Measurements from ENCODE around the gene CDC20.
"Not testable (repeated sequence)": the region's sequence is repeated elsewhere in the genome, so short reads cannot be mapped to it uniquely, and the experiment has no call there.

Gene CDC20

DNA sequence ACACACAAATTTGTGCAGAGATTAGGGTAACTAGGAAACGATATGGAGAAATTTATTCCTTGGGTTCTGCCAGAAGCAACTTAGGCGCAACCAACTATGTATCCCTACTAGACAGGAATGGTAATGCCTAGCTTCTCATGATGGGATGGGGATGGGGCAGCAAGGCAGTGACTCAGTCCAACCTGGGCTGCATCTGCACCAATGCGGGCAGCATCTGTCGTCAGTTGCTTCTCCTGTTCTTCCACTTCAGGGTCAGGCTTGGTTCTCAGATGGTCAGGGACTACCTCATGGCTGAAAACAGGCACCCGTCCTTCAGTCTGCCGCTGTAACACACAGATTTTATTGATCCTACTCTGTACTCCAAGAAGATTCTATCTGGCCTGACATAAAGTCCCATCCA lies 27.9 kb downstream of the CDC20 start:
- DNase-seq = no peak

DNA sequence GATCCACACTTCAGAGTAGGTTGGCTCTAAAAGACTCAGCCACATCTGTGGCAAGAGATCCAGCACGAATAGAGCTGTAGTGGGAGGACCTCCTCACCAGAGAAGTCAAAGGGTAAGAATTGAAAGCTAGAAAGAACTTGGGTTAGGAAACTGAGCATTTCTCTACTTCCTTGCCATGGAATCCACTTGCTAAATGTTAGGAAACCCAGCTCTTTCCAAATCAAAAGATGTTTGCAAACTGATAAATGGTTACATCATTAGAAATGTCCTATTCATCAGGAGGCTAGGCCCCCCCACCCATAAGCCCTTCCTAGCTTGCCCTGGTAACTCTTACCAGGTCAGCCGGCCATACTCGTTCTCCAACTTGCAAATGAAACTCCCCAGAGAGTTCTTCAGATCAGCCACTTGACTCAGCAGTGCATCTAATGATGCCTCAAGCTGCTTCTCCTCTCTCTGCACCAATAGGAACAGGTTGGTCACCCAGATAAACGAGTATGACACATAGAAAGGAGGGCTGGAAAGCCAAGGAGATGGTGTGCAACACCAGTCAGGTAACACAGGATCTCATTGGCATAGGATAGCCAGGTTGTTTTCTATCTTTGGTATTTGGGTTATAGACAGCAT lies 29.3 kb downstream of the CDC20 start:
- DNase-seq = no peak

DNA sequence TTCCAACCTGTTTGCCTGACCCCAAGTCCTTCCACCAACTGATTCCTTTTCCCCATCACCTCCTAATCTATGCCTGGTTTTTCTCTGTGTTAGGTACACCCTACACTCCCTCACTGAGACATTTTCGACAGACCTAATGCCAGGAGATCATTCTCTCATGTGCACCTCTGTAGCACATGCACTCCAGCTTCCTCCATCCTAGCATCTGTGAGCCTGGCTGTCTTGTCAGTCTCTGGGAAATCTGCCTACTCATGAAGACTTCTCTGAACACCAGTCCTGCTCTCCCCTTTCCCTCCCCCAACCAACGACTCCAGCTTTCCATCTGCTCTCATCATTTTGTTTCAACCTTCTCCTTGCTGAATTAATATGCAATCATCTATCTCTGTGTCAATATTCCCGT lies 29.8 kb downstream of the CDC20 start:
- no peak for DNase-seq

DNA sequence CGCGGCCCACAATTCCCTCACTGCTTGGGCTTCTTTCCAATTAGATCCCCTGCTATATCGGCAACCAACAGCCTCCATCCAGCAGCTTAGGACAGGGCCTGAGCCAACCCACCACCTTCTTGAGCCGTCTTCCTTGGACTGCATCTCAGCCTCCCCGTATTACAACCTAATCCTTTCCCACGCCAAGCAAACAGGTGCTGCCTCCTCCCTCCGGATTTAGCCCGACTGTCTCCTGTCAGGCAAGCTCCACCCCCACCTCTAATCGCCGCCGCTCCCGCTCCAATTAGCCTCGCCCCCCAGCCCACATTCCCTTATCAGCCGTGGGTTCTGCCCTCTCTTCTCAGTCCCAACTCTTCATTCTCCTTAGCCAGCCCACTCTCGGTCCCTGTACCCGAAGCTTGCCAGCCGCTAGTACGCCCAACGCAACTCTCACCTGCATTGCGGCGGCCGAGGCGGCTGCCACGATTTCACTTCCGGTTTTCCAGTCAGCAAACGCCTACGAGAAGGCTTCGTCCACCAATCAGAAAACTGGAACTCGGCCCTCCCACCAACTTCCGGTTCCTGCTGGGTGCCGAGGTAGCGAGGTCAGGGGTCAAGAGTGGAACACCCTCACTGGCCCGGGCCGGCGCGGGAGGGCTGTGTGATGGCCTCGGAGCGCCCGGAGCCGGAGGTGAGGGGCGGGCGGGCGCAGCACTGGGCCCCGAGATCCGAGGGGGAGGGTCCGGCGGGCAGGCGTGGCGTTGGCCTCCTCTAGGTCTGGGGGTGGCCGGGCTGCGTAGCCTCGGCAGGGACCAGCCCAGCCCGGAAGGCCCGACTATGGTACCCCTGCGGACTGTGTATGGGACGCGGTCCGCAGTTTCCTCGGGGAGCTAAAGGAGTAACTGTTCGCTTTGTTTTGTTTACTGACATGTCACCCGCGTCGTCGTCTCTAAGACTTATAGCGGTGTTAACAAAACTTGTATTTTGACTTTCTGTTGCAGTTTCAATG lies 30.8 kb downstream of the CDC20 start, which contains the start of the genes MED8 and SZT2:
MED8 (minus strand) TSS at position 475 of the 988 bp plus-strand sequence; CDS start at position 439, 36 bp downstream.
SZT2 (plus strand) TSS at position 574 of the 988 bp plus-strand sequence; CDS start at position 644, 70 bp downstream.
- peak; percentile 95 for DNase-seq

GRCh38 chr1:43392702-43393101 lies 33.9 kb downstream of the CDC20 start:
- DNase-seq = no peak

DNA sequence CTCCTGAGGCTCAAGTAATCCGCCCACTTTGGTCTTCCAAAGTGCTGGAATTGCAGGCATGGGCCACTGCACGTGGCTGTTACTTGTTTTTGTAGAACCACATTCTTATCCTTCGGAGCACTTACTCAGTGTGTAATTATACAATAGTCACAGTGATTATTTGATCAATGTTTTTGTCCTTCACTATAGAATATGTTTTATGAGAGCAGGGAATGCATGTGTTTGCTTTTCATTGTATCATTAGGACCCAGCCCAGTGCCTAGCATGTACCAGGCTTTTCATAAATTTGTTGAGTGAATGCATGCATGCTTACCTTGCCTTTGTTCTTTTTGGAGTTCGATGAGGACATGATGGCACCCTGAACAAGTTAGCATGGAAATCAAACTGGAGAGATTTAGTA lies 36.7 kb downstream of the CDC20 start:
- no peak for DNase-seq

DNA sequence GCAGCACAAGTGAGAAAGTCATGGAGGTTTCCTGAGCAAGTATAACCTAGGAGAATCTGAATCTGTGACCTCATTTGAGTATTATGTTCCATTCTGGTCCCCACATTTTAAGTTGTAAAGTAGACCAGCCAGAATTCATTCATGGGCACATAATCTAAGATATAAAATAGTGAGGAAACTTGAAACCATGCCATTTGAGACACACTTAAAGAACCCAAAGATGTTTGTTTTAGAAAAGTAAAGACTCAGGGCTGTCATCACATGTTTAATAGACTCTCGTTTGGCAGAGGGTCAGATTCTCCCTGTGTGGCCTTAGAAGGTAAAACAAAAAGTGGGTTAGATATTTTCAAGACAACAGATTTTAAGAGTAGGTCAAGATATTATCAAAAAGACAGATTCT lies 37.3 kb downstream of the CDC20 start:
- no peak for DNase-seq

- DNase-seq = no peak
Measured at GRCh38 chr1:43398227-43398626, 39.4 kb downstream of the CDC20 start.

DNA sequence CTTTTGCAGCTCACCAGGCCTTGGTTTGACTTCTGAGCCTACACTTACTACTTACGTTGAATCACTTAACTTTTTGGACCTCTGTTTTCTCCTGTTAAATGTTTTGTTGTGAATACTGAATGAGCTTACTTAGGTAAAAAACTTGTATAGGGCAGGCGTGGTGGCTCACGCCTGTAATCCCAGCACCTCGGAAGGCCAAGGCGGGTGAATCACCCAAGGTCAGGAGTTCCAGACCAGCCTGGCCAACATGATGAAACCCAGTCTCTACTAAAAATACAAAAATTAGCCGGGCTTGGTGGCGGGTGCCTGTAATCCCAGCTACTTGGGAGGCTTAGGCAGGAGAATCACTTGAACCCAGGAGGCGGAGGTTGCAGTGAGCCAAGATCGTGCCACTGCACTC lies 41.7 kb downstream of the CDC20 start:
- DNase-seq = not testable (repeated sequence)

DNA sequence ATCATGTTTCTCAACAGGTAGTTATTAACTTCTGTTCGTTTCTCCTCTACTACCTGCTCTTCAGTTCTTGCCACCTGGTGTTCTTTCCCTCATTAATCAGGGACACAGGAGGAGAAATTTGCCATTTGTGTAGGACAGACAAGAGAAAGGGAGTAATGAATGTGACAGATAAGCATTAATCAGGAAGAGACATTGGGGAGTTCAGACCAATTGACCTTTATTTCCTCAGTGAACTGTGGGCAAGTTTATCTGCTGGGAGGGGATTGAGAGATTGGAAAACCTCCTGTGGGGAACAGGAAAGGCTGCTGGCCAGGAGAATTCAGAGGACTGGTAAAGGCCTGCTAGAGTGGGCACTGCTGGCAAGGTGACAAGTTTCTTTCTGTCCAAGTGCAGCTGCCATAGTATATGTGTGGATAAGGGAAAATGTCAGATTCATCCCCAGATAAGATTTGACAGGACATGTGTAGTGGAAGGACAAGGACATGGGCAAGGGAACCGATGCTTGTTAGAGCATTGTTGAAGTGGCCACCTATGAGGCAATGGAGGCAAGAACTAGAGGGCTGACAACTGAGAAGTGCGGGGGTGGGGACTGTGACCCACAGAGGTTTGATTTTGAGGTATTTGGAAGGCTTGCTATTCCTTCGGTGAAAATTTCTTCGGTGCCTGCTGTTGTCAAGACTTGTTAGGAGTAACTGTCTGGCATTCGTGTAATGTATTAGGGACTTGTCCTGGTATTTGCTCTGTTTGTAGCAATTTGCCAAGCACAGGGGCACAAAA lies 43.5 kb downstream of the CDC20 start:
- no peak for DNase-seq

DNA sequence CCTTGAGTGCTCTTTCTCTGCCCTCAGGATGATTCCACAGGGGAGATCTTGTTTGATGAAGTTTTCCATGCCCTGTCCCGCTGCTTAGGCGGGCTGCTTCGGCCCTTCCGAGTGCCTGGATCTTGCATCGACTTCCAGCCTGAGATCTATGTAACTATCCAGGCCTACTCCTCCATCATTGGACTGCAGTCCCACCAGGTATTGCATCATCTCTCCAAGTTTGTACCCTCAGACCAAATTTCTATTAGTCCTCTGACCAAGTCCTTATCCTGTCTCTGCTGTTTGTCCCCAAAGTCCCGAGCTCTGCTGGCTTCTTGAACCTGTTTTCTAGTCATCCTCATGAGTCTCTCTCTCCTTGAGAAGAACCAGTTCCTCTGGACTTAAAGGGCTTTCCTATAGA lies 45.6 kb downstream of the CDC20 start:
- no peak for DNase-seq

DNA sequence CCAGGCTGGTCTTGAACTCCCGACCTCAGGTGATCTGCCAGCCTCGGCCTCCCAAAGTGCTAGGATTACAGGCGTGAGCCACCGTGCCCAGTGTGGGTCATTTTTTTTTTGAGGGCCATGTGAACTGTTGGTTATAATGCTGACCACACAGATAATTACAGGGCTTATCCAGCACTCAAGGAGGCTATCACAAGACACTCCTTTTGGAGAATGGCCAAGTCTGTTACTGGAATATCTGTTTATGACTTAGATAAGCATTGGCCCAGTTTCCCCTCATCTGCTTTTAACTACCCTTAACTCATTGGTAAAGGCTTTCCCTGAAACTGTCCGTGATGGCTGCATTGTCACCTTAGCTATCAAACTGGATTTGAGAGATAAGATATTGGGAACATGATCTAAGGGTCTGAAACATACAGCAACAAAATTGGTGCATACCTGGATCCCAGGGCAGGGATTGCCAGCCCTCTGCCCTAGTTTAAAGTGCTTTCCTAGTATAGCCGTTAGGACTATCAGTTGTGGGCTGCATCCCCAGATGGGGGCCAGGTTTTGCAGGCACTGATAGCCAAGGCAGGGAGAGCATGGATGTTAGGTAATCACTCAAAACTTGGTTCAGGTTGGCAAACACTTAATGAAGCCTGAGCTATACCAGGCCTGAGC lies 46.6 kb downstream of the CDC20 start:
- no peak for DNase-seq

DNA sequence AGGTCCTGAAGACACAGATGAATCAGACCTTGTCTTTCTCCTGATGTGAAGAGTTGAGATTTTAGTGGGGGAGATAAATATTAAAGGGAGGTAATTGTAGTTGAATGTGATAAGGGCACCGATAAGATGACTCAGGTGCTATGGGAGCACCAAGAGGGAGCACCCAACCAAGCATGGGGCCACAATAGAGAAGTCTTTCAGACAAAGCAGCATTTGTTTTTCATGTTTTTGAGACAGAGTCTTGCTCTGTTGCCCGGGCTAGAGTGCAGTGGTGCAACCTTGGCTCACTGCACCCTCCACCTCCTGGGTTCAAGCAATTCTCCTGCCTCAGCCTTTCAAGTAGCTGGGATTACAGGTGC lies 47.1 kb downstream of the CDC20 start:
- DNase-seq = no peak

DNA sequence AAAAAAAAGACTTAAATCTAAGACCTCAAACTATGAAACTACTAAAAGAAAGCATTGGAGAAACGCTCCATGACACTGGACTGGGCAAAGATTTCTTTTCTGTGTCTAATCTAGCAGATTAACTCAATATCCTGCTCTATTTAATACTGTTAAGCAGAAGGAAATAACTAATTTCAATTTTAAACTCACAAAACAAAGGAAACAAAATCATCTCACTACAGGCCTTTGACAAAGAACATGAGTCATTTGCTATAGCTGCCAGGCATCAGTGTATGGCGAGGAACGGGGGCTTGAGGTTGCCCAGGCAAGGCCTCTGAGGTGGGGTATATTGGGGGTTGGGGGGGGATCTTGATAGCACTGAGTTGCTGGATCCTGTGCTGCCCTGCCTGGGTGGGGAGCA lies 51.8 kb downstream of the CDC20 start:
- DNase-seq = no peak

Measured in stimulated activated CD4-positive, alpha-beta T cell treated with anti-CD3 and anti-CD28 coated beads, Interleukin-4, amount 100 ng/mL, for 24 hours (primary cell).